ENCODE data around the gene CACFD1.

Gene CACFD1

GRCh38 chr9:133461975-133462374 is 2.2 kb downstream of the CACFD1 start:
- peak overlapping the region; percentile 98 for H3K27ac Mint-ChIP-seq

GRCh38 chr9:133463234-133463863 is 3.6 kb downstream of the CACFD1 start:
- DNase-seq: no peak
- Mint-ChIP-seq H3K27ac (peak overlapping the region in 1 of 2 donors; percentile 36), H3K4me3 (no peak overlapping the region), H3K36me3 (ENCODE audit: insufficient read depth) (peaks cover 13% of the 10 kb centered on the region), H3K27me3 (no peaks in the 10 kb centered on the region), H3K4me1 (ENCODE audit: low read depth in 2 of 2) (peaks cover 9 to 13% of the 10 kb centered on the region in 2 donors), H3K9me3 (no peaks in the 10 kb centered on the region)
- ATAC-seq (replicated peaks): no peak

More at GRCh38 chr9:133461975-133462374, 2.2 kb downstream of the CACFD1 start:
- ATAC-seq (replicated peaks) (no peak), DNase-seq (no peak)
- Mint-ChIP-seq H3K4me3 (peak overlapping the region in 1 of 2 donors; percentile 1), H3K27me3 (no peaks in the 10 kb centered on the region), H3K36me3 (ENCODE audit: insufficient read depth) (peaks cover 13% of the 10 kb centered on the region), H3K4me1 (ENCODE audit: low read depth in 2 of 2) (peaks cover 9 to 13% of the 10 kb centered on the region in 2 donors), H3K9me3 (no peaks in the 10 kb centered on the region)

- Mint-ChIP-seq H3K36me3 (ENCODE audit: insufficient read depth) (peaks cover 13% of the 10 kb centered on the region), H3K4me3 (no peak overlapping the region), H3K4me1 (ENCODE audit: low read depth in 2 of 2) (peaks cover 9 to 13% of the 10 kb centered on the region in 2 donors), H3K27me3 (no peaks in the 10 kb centered on the region), H3K9me3 (no peaks in the 10 kb centered on the region), H3K27ac (peak overlapping the region in 1 of 2 donors; percentile 13)
- DNase-seq (no peak), ATAC-seq (replicated peaks) (no peak)
Measured at GRCh38 chr9:133463864-133464615, 4.3 kb downstream of the CACFD1 start.

- no peaks in the 10 kb centered on the region for H3K27me3 Mint-ChIP-seq
- peaks cover 8 to 10% of the 10 kb centered on the region in 2 donors for H3K4me1 Mint-ChIP-seq (ENCODE audit: low read depth in 2 of 2)
- no peak for DNase-seq
- ATAC-seq (replicated peaks): no peak
- H3K4me3 Mint-ChIP-seq: no peak overlapping the region
- H3K9me3 Mint-ChIP-seq: no peaks in the 10 kb centered on the region
- H3K27ac Mint-ChIP-seq: no peak overlapping the region
- peaks cover 9% of the 10 kb centered on the region for H3K36me3 Mint-ChIP-seq (ENCODE audit: insufficient read depth)
Measured at GRCh38 chr9:133464638-133465037, 4.9 kb downstream of the CACFD1 start.

- Mint-ChIP-seq H3K27me3 (no peaks in the 10 kb centered on the region), H3K4me3 (no peak overlapping the region), H3K4me1 (ENCODE audit: low read depth in 2 of 2) (peaks cover 0 to 3% of the 10 kb centered on the region in 2 donors), H3K27ac (no peak overlapping the region), H3K9me3 (no peaks in the 10 kb centered on the region), H3K36me3 (ENCODE audit: insufficient read depth) (peaks cover 4% of the 10 kb centered on the region)
- DNase-seq: no peak
- ATAC-seq (replicated peaks): no peak
Measured at GRCh38 chr9:133465984-133466383, 6.2 kb downstream of the CACFD1 start.

- no peaks in the 10 kb centered on the region for H3K27me3 Mint-ChIP-seq
- H3K4me1 Mint-ChIP-seq (ENCODE audit: low read depth in 2 of 2): peaks cover 0 to 2% of the 10 kb centered on the region in 2 donors
- no peak overlapping the region for H3K4me3 Mint-ChIP-seq
- no peaks in the 10 kb centered on the region for H3K9me3 Mint-ChIP-seq
- H3K36me3 Mint-ChIP-seq (ENCODE audit: insufficient read depth): peaks cover 4% of the 10 kb centered on the region
- ATAC-seq (replicated peaks) (no peak), DNase-seq (no peak)
- H3K27ac Mint-ChIP-seq: no peak overlapping the region
Measured at GRCh38 chr9:133467101-133467500, 7.3 kb downstream of the CACFD1 start.

GRCh38 chr9:133468374-133468773 is 8.6 kb downstream of the CACFD1 start:
- Mint-ChIP-seq H3K27ac (peak overlapping the region in 1 of 2 donors; percentile 23), H3K4me3 (no peak overlapping the region), H3K4me1 (ENCODE audit: low read depth in 2 of 2) (peaks cover 0 to 2% of the 10 kb centered on the region in 2 donors), H3K27me3 (no peaks in the 10 kb centered on the region), H3K9me3 (no peaks in the 10 kb centered on the region), H3K36me3 (ENCODE audit: insufficient read depth) (peaks cover 4% of the 10 kb centered on the region)
- DNase-seq (no peak), ATAC-seq (replicated peaks) (no peak)

GRCh38 chr9:133468777-133469421 is 9.1 kb downstream of the CACFD1 start:
- ATAC-seq (replicated peaks): no peak
- no peaks in the 10 kb centered on the region for H3K9me3 Mint-ChIP-seq
- no peaks in the 10 kb centered on the region for H3K27me3 Mint-ChIP-seq
- H3K27ac Mint-ChIP-seq: no peak overlapping the region
- H3K4me3 Mint-ChIP-seq: no peak overlapping the region
- H3K36me3 Mint-ChIP-seq (ENCODE audit: insufficient read depth): peaks cover 1% of the 10 kb centered on the region
- DNase-seq: no peak
- H3K4me1 Mint-ChIP-seq (ENCODE audit: low read depth in 2 of 2): peaks cover 0 to 2% of the 10 kb centered on the region in 2 donors

- no peaks in the 10 kb centered on the region for H3K27me3 Mint-ChIP-seq
- no peaks in the 10 kb centered on the region for H3K9me3 Mint-ChIP-seq
- no peaks in the 10 kb centered on the region for H3K36me3 Mint-ChIP-seq (ENCODE audit: insufficient read depth)
- DNase-seq: no peak
- no peak overlapping the region for H3K4me3 Mint-ChIP-seq
- ATAC-seq (replicated peaks): no peak
- peak overlapping the region in 1 of 2 donors; percentile 72 for H3K27ac Mint-ChIP-seq
- H3K4me1 Mint-ChIP-seq (ENCODE audit: low read depth in 2 of 2): peaks cover 0 to 2% of the 10 kb centered on the region in 2 donors
Measured at GRCh38 chr9:133470427-133470924, 10.7 kb downstream of the CACFD1 start.

GRCh38 chr9:133470988-133471387 is 11.2 kb downstream of the CACFD1 start:
- H3K27ac Mint-ChIP-seq: peak overlapping the region in 1 of 2 donors; percentile 72

GRCh38 chr9:133471551-133472276 is 11.9 kb downstream of the CACFD1 start:
- ATAC-seq (replicated peaks): no peak
- Mint-ChIP-seq H3K27ac (peak overlapping the region in 1 of 2 donors; percentile 89), H3K36me3 (ENCODE audit: insufficient read depth) (no peaks in the 10 kb centered on the region)

More at GRCh38 chr9:133470988-133471387, 11.2 kb downstream of the CACFD1 start:
- peaks cover 0 to 2% of the 10 kb centered on the region in 2 donors for H3K4me1 Mint-ChIP-seq (ENCODE audit: low read depth in 2 of 2)
- no peaks in the 10 kb centered on the region for H3K9me3 Mint-ChIP-seq
- H3K27me3 Mint-ChIP-seq: no peaks in the 10 kb centered on the region
- H3K36me3 Mint-ChIP-seq (ENCODE audit: insufficient read depth): no peaks in the 10 kb centered on the region
- ATAC-seq (replicated peaks): no peak
- no peak for DNase-seq
- H3K4me3 Mint-ChIP-seq: no peak overlapping the region

GRCh38 chr9:133472277-133472645 is 12.5 kb downstream of the CACFD1 start:
- H3K9me3 Mint-ChIP-seq: no peaks in the 10 kb centered on the region
- DNase-seq (no peak), ATAC-seq (replicated peaks) (no peak)
- no peaks in the 10 kb centered on the region for H3K36me3 Mint-ChIP-seq (ENCODE audit: insufficient read depth)
- H3K4me1 Mint-ChIP-seq (ENCODE audit: low read depth in 2 of 2): peaks cover 0 to 4% of the 10 kb centered on the region in 2 donors
- no peak overlapping the region for H3K27ac Mint-ChIP-seq
- no peak overlapping the region for H3K4me3 Mint-ChIP-seq
- H3K27me3 Mint-ChIP-seq: no peaks in the 10 kb centered on the region

More at GRCh38 chr9:133471551-133472276, 11.9 kb downstream of the CACFD1 start:
- H3K4me1 Mint-ChIP-seq (ENCODE audit: low read depth in 2 of 2): peaks cover 0 to 4% of the 10 kb centered on the region in 2 donors
- no peaks in the 10 kb centered on the region for H3K9me3 Mint-ChIP-seq
- no peak for DNase-seq
- H3K4me3 Mint-ChIP-seq: no peak overlapping the region
- H3K27me3 Mint-ChIP-seq: no peaks in the 10 kb centered on the region

Measured in effector memory CD8-positive, alpha-beta T cell (primary cell).